ENCODE measurements around the gene SRBD1.
A peak's percentile ranks its signal among the peaks of the same experiment; 100 is the strongest.

Gene SRBD1, protein sequence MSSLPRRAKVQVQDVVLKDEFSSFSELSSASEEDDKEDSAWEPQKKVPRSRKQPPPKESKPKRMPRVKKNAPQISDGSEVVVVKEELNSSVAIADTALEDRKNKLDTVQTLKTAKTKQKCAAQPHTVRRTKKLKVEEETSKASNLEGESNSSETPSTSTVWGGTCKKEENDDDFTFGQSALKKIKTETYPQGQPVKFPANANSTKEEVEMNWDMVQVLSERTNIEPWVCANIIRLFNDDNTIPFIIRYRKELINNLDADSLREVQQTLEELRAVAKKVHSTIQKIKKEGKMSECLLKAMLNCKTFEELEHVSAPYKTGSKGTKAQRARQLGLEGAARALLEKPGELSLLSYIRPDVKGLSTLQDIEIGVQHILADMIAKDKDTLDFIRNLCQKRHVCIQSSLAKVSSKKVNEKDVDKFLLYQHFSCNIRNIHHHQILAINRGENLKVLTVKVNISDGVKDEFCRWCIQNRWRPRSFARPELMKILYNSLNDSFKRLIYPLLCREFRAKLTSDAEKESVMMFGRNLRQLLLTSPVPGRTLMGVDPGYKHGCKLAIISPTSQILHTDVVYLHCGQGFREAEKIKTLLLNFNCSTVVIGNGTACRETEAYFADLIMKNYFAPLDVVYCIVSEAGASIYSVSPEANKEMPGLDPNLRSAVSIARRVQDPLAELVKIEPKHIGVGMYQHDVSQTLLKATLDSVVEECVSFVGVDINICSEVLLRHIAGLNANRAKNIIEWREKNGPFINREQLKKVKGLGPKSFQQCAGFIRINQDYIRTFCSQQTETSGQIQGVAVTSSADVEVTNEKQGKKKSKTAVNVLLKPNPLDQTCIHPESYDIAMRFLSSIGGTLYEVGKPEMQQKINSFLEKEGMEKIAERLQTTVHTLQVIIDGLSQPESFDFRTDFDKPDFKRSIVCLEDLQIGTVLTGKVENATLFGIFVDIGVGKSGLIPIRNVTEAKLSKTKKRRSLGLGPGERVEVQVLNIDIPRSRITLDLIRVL

GRCh38 chr2:45611020-45611859 lies at the start of gene SRBD1:
SRBD1 (minus strand) TSS chr2:45611267; CDS start chr2:45605441, 5,826 bp downstream.
- peak; percentile 85 for DNase-seq

- DNase-seq = no peak
Observed at GRCh38 chr2:45654250-45654649, 43.2 kb upstream of the SRBD1 start.

GRCh38 chr2:45653122-45653913 lies 42.3 kb upstream of the SRBD1 start:
- DNase-seq = no peak

- DNase-seq = no peak
Observed at GRCh38 chr2:45652090-45653031, 41.3 kb upstream of the SRBD1 start.

- DNase-seq = no peak
Observed at GRCh38 chr2:45651415-45652089, 40.5 kb upstream of the SRBD1 start, which contains the start of gene PRKCE. PRKCE (plus strand) TSS chr2:45651675.

DNA sequence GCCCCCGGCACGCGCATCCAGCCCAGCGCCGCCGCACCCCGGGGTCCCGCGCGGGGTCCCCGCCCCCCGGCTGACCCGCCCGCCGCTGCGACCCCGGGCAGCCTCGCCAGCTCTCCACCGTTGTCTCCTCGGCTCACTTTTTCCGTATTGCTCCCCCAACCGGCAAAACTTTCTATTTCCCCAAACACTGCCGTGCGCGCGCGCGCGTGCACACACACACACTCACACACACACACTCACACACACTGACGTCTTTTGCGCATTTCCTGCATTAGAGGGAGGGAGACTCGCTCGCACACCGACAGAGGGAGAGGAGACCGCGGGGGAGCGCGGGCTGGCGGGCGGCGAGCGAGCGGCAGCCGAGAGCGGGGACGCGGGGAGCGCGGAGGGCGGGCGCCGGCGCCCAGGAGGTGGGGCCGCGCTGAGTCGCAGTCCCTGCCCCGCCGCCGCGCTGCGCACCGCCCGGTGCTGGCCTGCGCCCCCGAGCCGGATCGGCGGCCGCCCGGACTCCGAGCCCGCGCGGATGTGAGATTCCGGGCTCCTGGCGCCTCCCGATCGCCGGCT lies 39.9 kb upstream of the SRBD1 start:
- DNase-seq = peak; percentile 18

GRCh38 chr2:45649858-45650811 lies 39.1 kb upstream of the SRBD1 start:
- DNase-seq = no peak

- DNase-seq = no peak
Observed at GRCh38 chr2:45649462-45649857, 38.4 kb upstream of the SRBD1 start.

DNA sequence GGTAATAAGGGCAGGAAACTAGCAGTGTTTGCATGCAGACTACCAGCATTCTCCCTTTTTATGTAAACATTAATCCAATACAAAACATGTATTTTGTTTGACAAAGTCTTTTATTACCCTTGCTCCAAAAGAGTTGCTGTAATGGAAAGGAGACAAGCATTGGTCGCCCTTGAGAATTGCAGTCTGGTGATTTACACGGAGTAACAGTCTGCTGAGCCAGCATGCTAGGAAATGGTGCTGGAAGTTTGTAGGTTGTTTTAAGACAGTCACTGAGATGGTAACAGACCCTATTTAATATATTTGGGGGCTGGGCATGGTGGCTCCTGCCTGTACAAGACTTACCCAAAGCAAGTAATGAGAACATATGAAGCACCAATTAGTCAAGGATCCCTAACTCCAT lies 37.6 kb upstream of the SRBD1 start:
- no peak for DNase-seq

DNA sequence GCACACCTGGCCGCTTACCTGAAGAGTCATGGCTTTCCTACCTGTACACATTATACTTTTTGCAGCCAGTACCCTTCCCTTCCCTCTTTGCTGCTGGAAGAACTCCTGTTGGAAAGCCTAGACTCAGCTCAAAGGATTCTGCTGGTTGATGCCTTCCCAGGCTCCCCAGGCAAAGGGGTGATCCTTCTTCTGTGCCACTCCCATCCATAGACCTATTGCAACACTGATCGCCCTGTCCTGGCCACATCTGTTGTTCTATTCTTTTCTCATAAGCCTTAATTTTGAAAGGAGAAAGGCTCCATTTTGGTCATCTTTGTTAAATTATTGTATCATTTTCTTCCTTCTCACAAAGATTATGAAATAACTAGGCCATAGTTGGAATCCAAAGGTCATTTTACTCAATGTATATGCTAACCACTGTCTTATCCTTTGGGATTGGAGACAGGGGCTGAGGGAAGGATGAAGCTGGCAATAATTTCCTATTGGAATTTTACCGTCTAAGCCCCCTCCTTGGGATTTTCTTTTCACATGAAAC lies 37.0 kb upstream of the SRBD1 start:
- DNase-seq = no peak

DNA sequence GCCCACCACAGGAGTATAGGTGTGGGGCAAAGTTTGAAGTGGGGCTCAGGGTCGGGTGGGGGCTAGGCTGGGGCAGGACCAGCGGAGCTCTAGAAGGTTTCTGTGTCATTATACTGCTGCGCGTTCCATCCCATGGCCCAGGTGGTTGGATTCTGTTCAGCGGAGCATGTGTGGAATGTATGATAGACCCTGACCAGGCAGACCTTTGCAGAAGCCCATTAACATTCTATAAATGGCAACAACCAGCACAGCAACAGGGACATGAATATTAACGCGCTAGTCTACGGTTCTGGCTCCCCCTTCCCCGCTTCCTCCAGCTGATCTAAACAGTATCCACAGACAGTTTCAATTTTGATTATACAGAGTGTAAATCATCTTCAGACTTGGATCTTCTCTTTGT lies 36.3 kb upstream of the SRBD1 start:
- DNase-seq = no peak

DNA sequence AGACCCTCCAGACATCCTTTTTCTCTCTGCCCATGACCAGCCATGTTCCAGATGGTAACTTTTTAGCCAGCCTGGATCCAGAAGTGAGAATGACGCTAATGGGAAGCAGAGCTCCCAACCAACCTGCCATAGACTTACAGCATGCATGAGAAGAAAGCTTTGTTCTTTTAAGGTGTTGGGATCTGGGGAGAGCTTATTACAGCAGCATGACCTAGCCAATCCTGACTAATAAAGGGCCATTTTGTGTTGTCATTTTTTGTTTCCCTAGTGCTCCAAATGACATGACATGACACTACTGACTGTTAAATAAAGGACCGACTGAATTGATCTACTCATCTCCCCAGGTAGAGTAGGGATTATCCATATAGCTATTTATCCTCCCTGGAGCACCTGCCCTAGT lies 35.2 kb upstream of the SRBD1 start:
- no peak for DNase-seq

DNA sequence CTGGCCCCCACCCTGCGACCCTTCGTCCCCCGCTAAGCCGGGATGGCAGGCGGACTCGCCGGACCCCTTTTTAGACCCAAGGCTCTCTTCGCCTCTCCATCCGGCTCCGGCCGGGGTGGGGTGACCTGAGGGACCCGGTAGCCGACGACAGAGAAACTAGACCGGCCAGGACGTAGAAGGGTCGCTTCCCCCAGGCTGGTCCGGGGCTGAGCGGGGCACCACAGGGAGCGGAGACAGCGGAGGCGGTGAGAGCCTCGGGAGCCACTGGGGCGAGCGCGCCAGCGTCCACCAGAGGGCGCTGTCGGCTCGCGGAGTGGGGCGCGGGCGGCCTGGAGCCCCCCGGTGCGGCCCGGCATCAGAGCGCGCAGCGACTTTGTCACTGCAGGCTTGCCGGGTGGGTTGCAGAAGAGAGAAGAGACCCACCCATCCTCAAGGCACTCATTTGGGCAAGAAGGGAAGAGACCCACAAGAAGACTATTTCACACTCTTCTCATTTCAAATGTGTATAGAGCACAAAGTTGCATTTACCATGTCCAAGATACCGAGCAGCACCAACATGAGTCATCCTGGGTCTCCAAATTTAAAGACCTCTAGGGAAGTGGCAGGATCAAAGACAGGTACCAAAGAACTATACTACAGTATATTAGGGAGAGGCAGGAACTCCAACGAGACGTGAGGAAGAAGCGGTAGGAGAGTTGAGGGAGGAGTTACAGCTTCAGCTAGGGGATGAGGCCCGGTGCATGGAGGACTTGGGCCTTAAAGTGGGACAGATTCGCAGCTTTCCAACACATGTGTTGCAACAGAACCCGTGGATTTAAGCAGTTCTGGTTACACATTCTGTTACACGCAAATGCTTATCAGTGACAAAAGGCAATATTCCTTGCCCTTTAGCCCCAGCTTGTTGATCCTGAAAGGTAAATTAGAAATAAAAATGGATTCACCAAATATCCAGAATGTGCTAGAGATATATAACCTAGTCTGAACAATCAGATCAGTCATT lies 32.8 kb upstream of the SRBD1 start:
- no peak for DNase-seq

DNA sequence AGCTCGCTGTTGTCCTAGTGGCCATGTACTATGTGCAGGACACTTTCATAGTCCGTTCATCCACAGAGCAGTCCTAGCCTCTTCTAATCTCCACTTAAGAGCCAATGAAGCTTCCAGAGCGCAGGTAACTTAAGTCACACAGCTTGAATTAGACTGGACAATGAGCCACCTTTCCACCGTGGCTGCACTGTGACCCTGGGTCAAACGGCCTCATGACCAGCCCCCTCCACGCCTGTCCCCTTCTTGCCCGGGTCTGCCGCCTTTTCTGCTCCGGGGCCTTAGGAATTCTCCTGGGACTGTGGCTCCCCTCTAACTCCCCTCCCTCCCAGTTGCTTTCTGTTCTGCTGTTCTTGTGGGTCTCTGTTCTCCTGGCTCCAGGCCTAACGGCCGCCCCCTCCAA lies 32.0 kb upstream of the SRBD1 start:
- no peak for DNase-seq

DNA sequence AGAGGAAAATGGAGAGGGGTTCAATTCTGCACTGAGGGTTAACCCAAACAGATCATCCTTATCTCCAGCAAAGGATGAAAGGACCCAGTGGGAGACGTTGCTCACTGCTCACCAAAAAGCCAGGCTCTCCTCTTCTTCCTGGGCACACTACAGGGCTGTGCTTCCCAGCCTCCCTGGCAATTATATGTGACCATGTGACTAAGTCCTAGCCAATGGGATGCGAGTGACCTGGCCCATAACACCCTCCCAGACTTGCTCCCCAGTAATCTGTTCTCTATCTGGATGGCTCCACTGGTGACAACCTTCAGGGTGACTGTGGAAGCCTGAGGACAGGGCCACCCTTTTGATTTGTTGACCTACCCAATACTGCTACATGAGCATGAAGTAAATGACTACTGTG lies 29.5 kb upstream of the SRBD1 start:
- no peak for DNase-seq

- DNase-seq = no peak
Observed at GRCh38 chr2:45637440-45637839, 26.4 kb upstream of the SRBD1 start.

DNA sequence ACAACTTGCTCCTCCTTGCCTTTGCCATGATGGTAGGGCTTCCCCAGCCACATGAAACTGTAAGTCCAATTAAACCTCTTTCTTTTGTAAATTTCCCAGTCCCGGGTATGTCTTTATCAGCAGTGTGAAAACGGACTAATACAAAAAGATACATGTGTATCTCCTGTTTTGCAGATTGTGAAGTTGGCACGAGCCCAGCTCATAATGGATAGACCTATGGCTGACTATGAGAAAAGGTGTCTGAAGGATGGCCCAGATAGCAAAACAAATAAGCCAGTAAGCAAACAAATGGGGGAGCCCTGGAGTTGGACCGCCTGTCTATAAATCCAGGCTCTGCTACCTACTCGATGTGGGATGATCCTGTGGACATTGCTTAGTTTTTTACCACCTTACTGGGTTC lies 24.9 kb upstream of the SRBD1 start:
- no peak for DNase-seq
